AG08396 (cell line): Measurements from ENCODE around the gene RXYLT1.

Experiments
- DNase-seq: peaks from one replicate; pipeline ENCODE4 v3.0.0; 2012; ENCODE audit warnings: low spot score, mixed read lengths

Gene RXYLT1

DNA sequence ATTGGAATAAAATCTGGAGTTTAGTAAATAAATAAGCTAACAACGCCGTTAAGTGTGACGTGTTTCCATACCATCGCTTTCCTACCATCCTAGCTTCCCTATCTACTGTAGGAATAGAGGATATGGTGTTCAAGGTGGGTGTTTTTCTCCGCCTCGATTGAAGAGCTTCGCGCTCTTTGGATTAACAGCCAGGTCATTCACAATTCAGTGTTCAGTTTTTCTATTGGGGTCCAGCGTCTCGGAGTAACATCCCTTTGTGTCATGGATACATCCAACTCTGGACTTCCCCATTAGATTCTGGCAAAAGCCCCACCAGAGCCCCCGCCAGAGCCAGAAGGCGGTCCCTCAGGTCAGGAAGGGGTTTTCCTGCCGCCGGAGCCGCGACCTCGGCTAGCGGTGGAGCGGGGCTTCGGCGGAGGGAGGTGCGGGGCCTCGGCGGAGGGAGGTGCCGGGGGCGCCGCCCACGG is 63.6 kb downstream of the RXYLT1 start:
- DNase-seq = no peak

DNA sequence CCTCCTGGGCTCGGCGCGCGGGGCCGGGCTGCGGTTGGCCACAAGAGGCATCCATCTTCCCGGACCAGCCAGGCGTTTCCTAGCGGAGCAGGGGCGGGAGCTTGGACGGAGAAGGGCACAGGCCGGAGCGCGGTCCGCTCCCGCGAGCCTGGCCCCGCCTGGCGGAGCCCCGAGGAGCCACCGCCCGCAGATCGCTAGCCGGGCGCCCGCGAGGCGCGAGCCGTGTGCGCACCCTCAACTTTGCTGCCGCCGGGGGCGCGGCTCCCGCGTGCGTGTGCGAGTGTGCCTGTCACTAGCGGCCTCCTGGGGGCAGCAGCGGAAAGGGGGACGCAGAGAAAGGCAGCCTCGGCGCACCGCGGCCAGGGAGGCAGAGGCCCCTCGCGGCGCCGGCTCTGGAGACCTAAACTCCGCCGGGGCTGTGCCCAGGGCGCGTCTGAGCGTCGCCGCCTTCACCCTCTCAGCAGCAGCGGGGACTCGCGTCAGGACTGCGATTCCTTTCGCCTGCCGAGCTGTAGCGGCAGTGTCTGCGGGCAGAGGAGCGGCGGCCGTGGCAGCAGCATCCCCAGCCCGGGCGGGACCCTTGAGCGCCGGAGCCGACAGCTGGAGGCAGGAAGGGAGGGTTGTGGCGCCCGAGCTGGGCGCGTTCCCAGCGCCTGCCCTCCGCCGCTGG is 64.1 kb downstream of the RXYLT1 start:
- DNase-seq = peak; percentile 97

DNA sequence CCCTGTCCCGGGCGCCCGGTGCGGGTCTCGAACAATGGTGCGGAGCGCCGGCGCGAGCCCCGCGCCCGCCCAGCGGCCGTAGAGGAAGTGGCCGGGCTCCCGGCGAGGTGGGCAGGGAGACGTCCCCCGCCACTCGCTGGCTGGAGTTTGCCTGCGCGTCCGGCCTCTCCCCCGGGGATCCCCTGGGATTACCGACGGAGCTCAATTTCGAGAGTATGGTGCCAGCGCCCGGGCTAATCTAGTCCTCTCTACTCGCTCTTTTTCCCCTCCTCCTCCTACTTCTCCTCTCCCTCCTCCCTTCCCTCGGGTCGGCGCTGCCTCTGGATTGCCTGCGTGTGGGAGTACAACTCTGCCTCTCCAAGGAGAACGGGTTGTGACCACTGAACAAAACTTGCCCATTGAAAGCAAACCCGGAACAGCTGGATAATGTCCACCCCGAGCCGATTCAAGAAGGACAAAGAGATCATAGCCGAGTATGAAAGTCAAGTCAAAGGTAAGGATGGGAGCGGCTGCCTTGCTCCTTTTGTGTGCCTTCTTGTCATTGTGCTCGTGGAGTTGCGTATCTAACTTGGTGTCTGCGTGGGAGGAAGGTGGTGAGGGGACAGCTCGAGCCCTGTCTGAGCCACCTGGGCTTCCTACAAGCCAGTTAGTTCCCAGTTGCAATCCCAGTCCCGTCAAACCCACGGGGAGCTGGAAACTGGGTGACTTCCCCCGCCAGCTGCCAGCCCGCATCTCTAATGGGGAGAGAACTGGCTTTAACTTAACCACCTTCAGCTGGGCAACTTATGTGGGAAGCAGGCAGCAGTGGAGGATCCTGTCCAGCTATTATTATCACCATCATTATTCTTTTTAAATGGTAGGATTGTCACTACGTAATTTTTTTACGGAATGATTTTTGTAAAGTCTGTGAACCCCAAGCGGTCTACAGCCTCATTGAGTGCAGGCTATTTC is 65.0 kb downstream of the RXYLT1 start, which contains the start of gene SRGAP1:
TSS of gene SRGAP1 (plus strand) at position 310 of the 951 bp plus-strand sequence. CDS start at position 427, 117 bp downstream.
- DNase-seq = peak; percentile 50

DNA sequence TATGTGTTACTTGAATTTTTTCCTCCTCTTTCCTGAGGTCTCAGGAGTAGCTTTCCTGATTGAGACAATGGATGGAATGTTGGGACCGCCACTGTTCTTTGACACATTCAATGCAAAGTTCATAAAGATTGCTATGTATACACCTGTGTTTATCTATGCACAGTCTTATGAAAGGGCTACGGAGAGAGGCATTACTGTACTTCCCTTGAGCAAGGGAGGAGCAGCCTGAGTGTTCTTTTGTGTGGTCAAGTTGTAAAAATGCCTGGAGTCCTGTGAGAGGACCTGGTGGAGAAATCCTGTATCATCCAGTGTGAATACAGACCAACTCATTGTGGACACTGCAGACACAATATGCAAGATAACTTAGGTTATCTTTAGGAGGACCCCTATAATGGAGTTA is 66.0 kb downstream of the RXYLT1 start:
- peak; percentile 25 for DNase-seq

DNA sequence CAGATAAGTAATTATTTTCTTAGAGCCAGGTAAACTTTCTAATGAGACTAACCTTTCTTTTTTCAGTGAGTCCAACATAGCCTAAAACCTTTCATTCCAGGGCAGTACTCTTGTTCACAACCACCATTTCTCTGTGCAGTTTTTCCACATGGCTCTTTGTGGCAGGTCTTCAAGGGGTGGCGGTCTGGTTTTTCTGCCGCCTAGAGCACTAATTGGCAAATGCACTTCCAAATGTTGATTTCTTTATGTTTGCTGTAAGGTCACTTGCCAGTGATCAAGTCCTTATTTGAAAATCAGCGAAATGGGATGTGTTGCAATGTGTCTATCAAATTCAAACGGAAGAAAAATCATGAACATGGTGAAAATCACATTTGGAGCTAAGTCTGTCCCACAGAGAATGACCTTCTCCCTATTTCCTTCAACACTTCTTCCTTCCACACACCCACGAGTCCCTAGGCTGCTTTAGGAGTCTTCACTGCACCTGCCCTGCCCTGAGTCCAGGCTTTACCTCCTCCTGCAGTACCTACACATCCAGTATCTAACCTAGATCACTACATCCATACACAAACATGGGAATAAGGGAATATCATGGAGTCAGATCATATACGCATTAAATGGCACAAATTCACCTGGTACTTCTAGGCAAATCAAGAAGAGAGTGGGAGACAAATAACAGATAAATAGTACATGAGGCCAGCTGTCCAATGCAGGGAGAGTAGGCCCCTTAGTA is 66.7 kb downstream of the RXYLT1 start:
- no peak for DNase-seq

DNA sequence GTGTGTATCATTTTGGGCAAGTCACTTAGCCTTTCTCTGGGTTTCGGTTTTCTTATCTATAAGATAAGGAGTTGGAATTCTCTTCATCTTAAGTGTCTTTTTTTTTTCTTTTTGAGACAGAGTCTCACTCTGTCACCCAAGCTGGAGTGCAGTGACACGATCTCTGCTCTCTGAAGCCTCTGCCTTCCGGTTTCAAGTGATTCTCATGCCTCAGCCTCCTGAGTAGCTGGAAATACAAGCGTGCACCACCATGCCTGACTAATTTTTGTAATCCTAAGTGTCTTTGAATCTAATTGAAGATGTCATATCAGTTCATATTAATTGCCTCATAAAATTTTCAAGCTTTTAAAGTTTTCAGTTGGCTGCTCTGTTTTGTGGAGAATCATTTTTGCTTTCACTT is 68.7 kb downstream of the RXYLT1 start:
- DNase-seq = no peak

DNA sequence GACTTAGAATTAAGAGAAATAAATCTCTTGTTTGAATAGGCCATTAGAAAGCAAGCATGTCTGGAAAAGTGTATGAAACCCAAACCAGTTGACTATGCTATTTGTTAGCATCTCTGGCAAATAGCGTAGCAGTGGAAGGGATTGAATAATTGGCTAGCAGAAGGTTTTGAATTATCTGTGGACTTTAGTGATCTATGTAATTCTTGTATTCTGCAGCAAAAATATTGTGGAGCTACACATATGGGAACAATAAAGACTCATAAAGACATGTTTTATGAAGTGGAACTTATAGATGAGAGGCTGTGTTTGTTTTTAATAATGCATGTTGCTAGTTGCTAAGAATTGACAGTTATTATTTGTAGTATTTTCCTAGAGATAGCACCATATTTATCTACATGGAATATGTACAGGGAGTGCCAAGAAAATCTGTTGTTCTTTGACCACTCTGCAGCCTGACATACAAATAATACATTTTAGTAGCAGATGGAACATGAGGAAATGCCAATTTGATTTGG is 69.5 kb downstream of the RXYLT1 start:
- DNase-seq = no peak

DNA sequence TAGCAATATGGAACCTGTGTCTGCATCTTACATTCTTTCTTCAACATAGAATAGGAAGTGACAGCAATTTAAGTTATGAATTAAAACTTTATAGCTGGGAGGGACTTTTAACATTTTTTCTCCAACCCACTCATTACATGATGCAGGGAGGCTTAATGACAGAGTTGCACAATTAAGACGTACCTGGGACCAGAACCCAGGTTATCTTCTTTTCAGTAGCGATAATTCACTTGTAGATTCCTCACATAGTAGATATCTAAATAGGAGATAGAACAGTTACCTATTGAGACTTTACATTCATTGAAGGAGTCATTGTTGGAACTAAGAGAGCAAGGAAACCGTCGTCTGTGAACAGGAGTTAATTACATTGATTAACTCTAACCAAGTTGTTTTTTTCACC is 69.9 kb downstream of the RXYLT1 start:
- DNase-seq = no peak

DNA sequence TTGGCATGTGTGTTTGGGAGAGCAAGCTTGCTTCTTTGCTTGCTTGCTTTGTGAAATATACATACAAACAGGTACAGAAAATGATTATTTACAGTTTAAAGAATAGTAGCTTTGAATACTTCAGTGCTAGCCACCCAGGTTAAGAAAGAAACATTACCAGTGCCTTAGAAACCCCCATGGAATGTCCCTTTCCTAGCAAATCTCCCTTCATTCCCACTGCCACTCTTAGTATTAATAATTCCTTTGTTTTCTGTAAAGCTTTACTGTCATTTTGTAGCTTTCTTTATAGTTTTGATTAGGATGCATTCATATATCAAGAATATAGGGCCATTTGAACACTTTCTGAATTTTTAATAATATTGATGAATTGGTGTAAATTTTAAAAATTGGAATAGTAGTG is 74.3 kb downstream of the RXYLT1 start:
- DNase-seq = no peak

DNA sequence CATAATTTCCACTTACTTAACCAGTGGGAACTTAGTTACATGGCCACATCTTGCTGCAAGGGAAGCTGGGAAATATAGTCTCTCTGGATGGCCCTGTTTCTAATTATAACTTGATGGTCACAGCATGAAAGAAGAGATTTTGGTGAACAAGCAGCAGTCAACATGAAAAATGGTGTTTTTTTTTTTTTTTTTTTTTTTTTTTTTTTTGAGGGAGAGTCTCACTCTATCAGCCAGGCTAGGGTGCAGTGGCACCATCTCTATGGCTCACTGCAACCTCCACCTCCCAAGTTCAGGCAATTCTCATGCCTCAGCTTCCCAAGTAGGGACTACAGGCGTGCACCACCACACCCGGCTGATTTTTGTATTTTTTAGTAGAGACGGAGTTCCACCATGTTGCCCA is 75.6 kb downstream of the RXYLT1 start:
- no peak for DNase-seq

DNA sequence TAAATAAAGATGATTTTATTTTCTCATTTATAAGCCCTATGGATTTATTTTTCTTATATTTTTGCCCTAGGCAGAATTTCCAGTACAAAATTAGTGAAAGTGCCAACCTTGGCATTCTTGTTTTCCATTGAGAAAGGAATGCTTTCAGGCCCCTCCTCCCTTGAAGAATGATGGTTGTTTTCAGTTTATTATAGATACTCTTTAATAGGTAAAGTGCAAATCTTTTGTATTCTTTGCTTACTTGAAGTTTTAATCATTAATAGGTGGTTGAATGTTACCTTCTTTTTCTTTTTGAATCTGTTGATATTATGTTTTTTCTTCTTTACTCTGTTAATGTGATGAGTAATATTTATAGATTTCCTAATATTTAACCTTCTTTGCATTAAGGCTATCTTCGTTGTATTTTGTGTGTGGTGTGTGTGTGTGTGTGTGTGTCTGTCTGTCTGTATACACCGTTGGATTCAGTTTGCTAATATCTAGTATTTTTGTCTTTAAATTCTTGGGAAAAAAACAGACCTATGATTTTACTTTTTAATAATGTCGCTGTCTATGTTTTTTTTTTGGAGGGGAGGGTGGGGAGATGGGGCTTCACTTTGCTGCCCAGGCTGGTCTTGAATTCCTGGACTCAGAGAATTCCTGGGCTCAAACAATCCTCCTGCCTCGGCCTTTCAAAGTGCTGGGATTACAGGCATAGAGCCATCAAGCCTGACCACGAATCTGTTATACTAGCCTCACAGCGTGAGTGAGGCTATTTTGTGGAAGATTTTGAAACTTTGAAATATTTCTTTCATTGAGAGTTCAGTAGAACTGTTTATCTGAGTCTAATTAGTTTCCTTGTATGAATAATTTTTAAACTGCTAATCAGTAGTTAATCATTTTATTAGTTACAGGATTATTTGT is 78.3 kb downstream of the RXYLT1 start:
- DNase-seq = no peak
